ENCODE data around the gene COBL.

Gene COBL

GRCh38 chr7:51316666-51317581 is at the start of gene COBL:
COBL (minus strand) TSS chr7:51316809; CDS start chr7:51316633, 176 bp downstream.
- DNase-seq (ENCODE audit: low read depth): no peak

- DNase-seq (ENCODE audit: low read depth): no peak
These were observed 49.6 kb upstream of the COBL start for GRCh38 chr7:51366172-51366728.

- DNase-seq (ENCODE audit: low read depth): no peak
These were observed 41.2 kb upstream of the COBL start for GRCh38 chr7:51357821-51358220.

GRCh38 chr7:51356849-51357516 is 40.4 kb upstream of the COBL start:
- DNase-seq (ENCODE audit: low read depth): no peak

- no peak for DNase-seq (ENCODE audit: low read depth)
These were observed 38.3 kb upstream of the COBL start for GRCh38 chr7:51354897-51355296.

- DNase-seq (ENCODE audit: low read depth): no peak
These were observed 37.8 kb upstream of the COBL start for GRCh38 chr7:51354434-51354833.

GRCh38 chr7:51352174-51353100 is 35.8 kb upstream of the COBL start:
- no peak for DNase-seq (ENCODE audit: low read depth)

GRCh38 chr7:51351661-51352060 is 35.1 kb upstream of the COBL start:
- DNase-seq (ENCODE audit: low read depth): peak; percentile 1

GRCh38 chr7:51350546-51350896 is 33.9 kb upstream of the COBL start:
- no peak for DNase-seq (ENCODE audit: low read depth)

- peak; percentile 2 for DNase-seq (ENCODE audit: low read depth)
These were observed 33.4 kb upstream of the COBL start for GRCh38 chr7:51349820-51350545.

GRCh38 chr7:51346126-51346525 is 29.5 kb upstream of the COBL start:
- no peak for DNase-seq (ENCODE audit: low read depth)

- DNase-seq (ENCODE audit: low read depth): no peak
These were observed 28.0 kb upstream of the COBL start for GRCh38 chr7:51344406-51345138.

- DNase-seq (ENCODE audit: low read depth): no peak
These were observed 24.3 kb upstream of the COBL start for GRCh38 chr7:51340936-51341335.

GRCh38 chr7:51340029-51340838 is 23.6 kb upstream of the COBL start:
- no peak for DNase-seq (ENCODE audit: low read depth)

- no peak for DNase-seq (ENCODE audit: low read depth)
These were observed 18.4 kb upstream of the COBL start for GRCh38 chr7:51335057-51335456.

GRCh38 chr7:51329696-51330263 is 13.2 kb upstream of the COBL start:
- no peak for DNase-seq (ENCODE audit: low read depth)

GRCh38 chr7:51328351-51328801 is 11.8 kb upstream of the COBL start:
- DNase-seq (ENCODE audit: low read depth): no peak

GRCh38 chr7:51327287-51327717 is 10.7 kb upstream of the COBL start:
- DNase-seq (ENCODE audit: low read depth): no peak

- DNase-seq (ENCODE audit: low read depth): no peak
These were observed 10.2 kb upstream of the COBL start for GRCh38 chr7:51326656-51327286.

Measured in fibroblast of the conjunctiva (primary cell).